Measurements from ENCODE around the gene SVBP. TPM values are rescaled to one million over a fixed set of nuclear protein-coding genes. Genes with fewer than 3 reads are reported as not detected.

Gene SVBP
- polyA plus RNA-seq, 2 of the 4 experiments (the other 2 are of a cell fraction), result 9.1 to 24.8 TPM

- H3K4me3 ChIP-seq, result no peak overlapping the region
- DNase-seq (ENCODE audit: low read depth in 1 of 2, low spot score in 1 of 2) (no peak), FAIRE-seq (no peak), ATAC-seq (no peak)
- ChIA-PET CTCF (interaction anchor here (1.0 to 6.3 kb wide), 3 partner anchors 67 to 293 kb away, joined by 3 to 79 read pairs (median 4); no protein-coding TSS in a partner anchor), POLR2A (no interaction called here)
- H3K4me2 ChIP-seq, result no peak overlapping the region
- no peak for TF ChIP-seq USF2 (IDR thresholded peaks at IDR 0.05)
- TF ChIP-seq HOXA7 (CRISPR knock-in tag; IDR thresholded peaks at IDR 0.05), result no peak
- TF ChIP-seq SMC3 (IDR thresholded peaks at IDR 0.05), result no peak
- no peak for TF ChIP-seq MAX (IDR thresholded peaks at IDR 0.05)
- no peak overlapping the region for H3K27ac ChIP-seq
- H3K9me3 ChIP-seq, result no peaks in the 10 kb centered on the region
- WGBS (ENCODE audit: missing lambda C conversion rate), result 100% methylated on average over 1 of the region's 1 CpG
- no peaks in the 10 kb centered on the region for H3K4me1 ChIP-seq
These were observed 37.0 kb downstream of the SVBP start for GRCh38 chr1:42780176-42780575.

GRCh38 chr1:42779725-42780124 is 37.5 kb downstream of the SVBP start:
- FAIRE-seq, result no peak
- POLR2A ChIA-PET, result no interaction called here
- no peak for TF ChIP-seq PBX3 (IDR thresholded peaks at IDR 0.05)
- TF ChIP-seq CHD4 (IDR thresholded peaks at IDR 0.05; ENCODE audit: borderline replicate concordance), result no peak
- TF ChIP-seq ELK1 (IDR thresholded peaks at IDR 0.05; ENCODE audit: low read depth, low read length), result no peak
- TF ChIP-seq HES2 (IDR thresholded peaks at IDR 0.05), result no peak
- TF ChIP-seq SREBF2 (IDR thresholded peaks at IDR 0.05), result no peak
- TF ChIP-seq TFCP2L1 (CRISPR knock-in tag; IDR thresholded peaks at IDR 0.05), result no peak
- no peak for TF ChIP-seq HOXB13 (CRISPR knock-in tag; IDR thresholded peaks at IDR 0.05; ENCODE audit: low read depth)
- TF ChIP-seq MAX (IDR thresholded peaks at IDR 0.05), result no peak
- TF ChIP-seq ZSCAN20 (CRISPR knock-in tag; IDR thresholded peaks at IDR 0.05), result no peak
- TF ChIP-seq CEBPB (IDR thresholded peaks at IDR 0.05), result no peak
- no peak for TF ChIP-seq ESRRA (IDR thresholded peaks at IDR 0.05; ENCODE audit: borderline replicate concordance, low read length)
- TF ChIP-seq KDM1A (IDR thresholded peaks at IDR 0.05; ENCODE audit: low read depth), result no peak
- no peak for TF ChIP-seq EP300 (IDR thresholded peaks at IDR 0.05)
- no peak for TF ChIP-seq NPAS2 (CRISPR knock-in tag; IDR thresholded peaks at IDR 0.05; ENCODE audit: borderline replicate concordance)
- no peak for TF ChIP-seq E2F6 (IDR thresholded peaks at IDR 0.05; ENCODE audit: borderline replicate concordance, low read depth)
- no peak for TF ChIP-seq CTCF (IDR thresholded peaks at IDR 0.05)
- no peak for TF ChIP-seq ZNF302 (CRISPR knock-in tag; IDR thresholded peaks at IDR 0.05)
- no peak for TF ChIP-seq ATOH8 (CRISPR knock-in tag; IDR thresholded peaks at IDR 0.05; ENCODE audit: low read depth)
- no peak for TF ChIP-seq FOSL2 (IDR thresholded peaks at IDR 0.05)
- no peak for TF ChIP-seq FOSL2 (CRISPR knock-in tag; IDR thresholded peaks at IDR 0.05)
- 83% methylated on average over 2 of the region's 2 CpGs for WGBS (ENCODE audit: missing lambda C conversion rate)
- Histone ChIP-seq H3K4me2 (no peak overlapping the region), H3K27ac (no peak overlapping the region), H3K9me3 (no peaks in the 10 kb centered on the region), H3K4me3 (no peak overlapping the region), H3K4me1 (no peaks in the 10 kb centered on the region)
- no peak for ATAC-seq
- CTCF ChIA-PET, result interaction anchor here (0.5 to 6.3 kb wide), 4 partner anchors 16 to 294 kb away, joined by 3 to 79 read pairs (median 4); no protein-coding TSS in a partner anchor
- DNase-seq (ENCODE audit: low read depth in 1 of 2, low spot score in 1 of 2), result no peak

Data from A549 (cell line).